B cell (primary cell): ENCODE measurements around the gene MAPRE3.

Experiments used
- EZH2 ChIP-seq: IDR thresholded peaks from 2 replicates; pipeline ENCODE4 v1.6.1; 2012; ENCODE audit warnings: borderline replicate concordance, low read depth, mild to moderate bottlenecking, moderate library complexity, low read length; ENCODE audit not compliant: insufficient read depth, poor library complexity, severe bottlenecking
- TF ChIP-seq, protein P1 (sequence below): fragments of 200-600 bp; IDR thresholded peaks from one replicate; pipeline ENCODE4 v1.8.0; 2022; ENCODE audit warnings: antibody characterized with exemption, mild to moderate bottlenecking

GRCh38 chr2:27003857-27004256 is 33.4 kb downstream of the MAPRE3 start:
- TF ChIP-seq, protein P1, sequence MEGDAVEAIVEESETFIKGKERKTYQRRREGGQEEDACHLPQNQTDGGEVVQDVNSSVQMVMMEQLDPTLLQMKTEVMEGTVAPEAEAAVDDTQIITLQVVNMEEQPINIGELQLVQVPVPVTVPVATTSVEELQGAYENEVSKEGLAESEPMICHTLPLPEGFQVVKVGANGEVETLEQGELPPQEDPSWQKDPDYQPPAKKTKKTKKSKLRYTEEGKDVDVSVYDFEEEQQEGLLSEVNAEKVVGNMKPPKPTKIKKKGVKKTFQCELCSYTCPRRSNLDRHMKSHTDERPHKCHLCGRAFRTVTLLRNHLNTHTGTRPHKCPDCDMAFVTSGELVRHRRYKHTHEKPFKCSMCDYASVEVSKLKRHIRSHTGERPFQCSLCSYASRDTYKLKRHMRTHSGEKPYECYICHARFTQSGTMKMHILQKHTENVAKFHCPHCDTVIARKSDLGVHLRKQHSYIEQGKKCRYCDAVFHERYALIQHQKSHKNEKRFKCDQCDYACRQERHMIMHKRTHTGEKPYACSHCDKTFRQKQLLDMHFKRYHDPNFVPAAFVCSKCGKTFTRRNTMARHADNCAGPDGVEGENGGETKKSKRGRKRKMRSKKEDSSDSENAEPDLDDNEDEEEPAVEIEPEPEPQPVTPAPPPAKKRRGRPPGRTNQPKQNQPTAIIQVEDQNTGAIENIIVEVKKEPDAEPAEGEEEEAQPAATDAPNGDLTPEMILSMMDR, result no peak
- TF ChIP-seq EZH2, result no peak
